Naive thymus-derived CD8-positive, alpha-beta T cell (primary cell): ENCODE measurements around the gene CDC42EP3. TPM values are rescaled to one million over a fixed set of nuclear protein-coding genes. Genes with fewer than 3 reads are reported as not detected.

ENCODE experiments used
- ATAC-seq, 2 donors: fragments of 150-1000 bp; cut with Tn5 transposase in 1 of 2; sonication (Bioruptor Pico), chemical (Tn5 transposase) in 1 of 2; 1 replicate in 1 of 2; 2 replicates in 1 of 2; pipeline ENCODE4 v1.10.0; 2021; ENCODE audit warnings: mild to moderate bottlenecking in 2 of 2, moderate library complexity in 2 of 2
- POLR2A ChIA-PET: fragments of 350-600 bp; sonication (Branson Sonifier 250); formaldehyde crosslinking; loops from one replicate; lab custom pipeline; 2021; ENCODE audit warnings: antibody characterized with exemption; lab: Charles Lee
- DNase-seq, 10 donors: peaks; one replicate each; pipeline versions ENCODE4 v3.0.0 to v3.0.0-alpha.2; 2020 to 2022
- H3K27ac Mint-ChIP-seq, 10 donors: one replicate each; pipeline ENCODE4 v1.8.0; 2020 to 2022; ENCODE audit warnings: mild to moderate bottlenecking in 10 of 10, mixed read lengths in 10 of 10, moderate library complexity in 4 of 10, inconsistent platforms in 1 of 10
- H3K27me3 Mint-ChIP-seq, 5 donors: one replicate each; pipeline ENCODE4 v1.8.0; 2021 to 2022; ENCODE audit warnings: mixed read lengths in 5 of 5
- H3K36me3 Mint-ChIP-seq, 3 donors: one replicate each; pipeline ENCODE4 v1.8.0; 2020 to 2022; ENCODE audit warnings: mixed read lengths in 3 of 3, mild to moderate bottlenecking in 2 of 3, inconsistent platforms in 1 of 3
- H3K4me1 Mint-ChIP-seq, 4 donors: one replicate each; pipeline ENCODE4 v1.8.0; 2021 to 2022; ENCODE audit warnings: mixed read lengths in 4 of 4
- H3K4me3 Mint-ChIP-seq, 10 donors: one replicate each; pipeline ENCODE4 v1.8.0; 2020 to 2022; ENCODE audit warnings: mild to moderate bottlenecking in 10 of 10, mixed read lengths in 10 of 10, moderate library complexity in 6 of 10, inconsistent platforms in 1 of 10
- H3K9me3 Mint-ChIP-seq, 9 donors: one replicate each; pipeline ENCODE4 v1.8.0; 2020 to 2022; ENCODE audit warnings: mixed read lengths in 9 of 9, mild to moderate bottlenecking in 3 of 9, inconsistent platforms in 1 of 9, moderate library complexity in 1 of 9
- polyA plus RNA-seq, 3 donors: library from polyadenylated mRNA; unstranded; fragments of 300-500 nt; fragmentation: Illumina TruSeq; gene quantifications; one replicate each; pipeline ENCODE4 v1.2.3, GENCODE V29; 2021
- total RNA-seq, 8 experiments: library from RNA in 2 of 8; stranded (reverse) in 2 of 8; gene quantifications; one replicate each; pipeline ENCODE4 v1.2.3 and lab custom pipeline; 2021 to 2026

CDC42EP3 gene, protein sequence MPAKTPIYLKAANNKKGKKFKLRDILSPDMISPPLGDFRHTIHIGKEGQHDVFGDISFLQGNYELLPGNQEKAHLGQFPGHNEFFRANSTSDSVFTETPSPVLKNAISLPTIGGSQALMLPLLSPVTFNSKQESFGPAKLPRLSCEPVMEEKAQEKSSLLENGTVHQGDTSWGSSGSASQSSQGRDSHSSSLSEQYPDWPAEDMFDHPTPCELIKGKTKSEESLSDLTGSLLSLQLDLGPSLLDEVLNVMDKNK
- total RNA-seq (10 to 100 TPM; 28.4 to 32.3 TPM), polyA plus RNA-seq (10 to 100 TPM; 47.9 to 68.5 (median 52.6) TPM), total RNA-seq (lab: John Stamatoyannopoulos, UW) (20.7 to 115 (median 58.3) reads per million in 6 experiments)

DNA sequence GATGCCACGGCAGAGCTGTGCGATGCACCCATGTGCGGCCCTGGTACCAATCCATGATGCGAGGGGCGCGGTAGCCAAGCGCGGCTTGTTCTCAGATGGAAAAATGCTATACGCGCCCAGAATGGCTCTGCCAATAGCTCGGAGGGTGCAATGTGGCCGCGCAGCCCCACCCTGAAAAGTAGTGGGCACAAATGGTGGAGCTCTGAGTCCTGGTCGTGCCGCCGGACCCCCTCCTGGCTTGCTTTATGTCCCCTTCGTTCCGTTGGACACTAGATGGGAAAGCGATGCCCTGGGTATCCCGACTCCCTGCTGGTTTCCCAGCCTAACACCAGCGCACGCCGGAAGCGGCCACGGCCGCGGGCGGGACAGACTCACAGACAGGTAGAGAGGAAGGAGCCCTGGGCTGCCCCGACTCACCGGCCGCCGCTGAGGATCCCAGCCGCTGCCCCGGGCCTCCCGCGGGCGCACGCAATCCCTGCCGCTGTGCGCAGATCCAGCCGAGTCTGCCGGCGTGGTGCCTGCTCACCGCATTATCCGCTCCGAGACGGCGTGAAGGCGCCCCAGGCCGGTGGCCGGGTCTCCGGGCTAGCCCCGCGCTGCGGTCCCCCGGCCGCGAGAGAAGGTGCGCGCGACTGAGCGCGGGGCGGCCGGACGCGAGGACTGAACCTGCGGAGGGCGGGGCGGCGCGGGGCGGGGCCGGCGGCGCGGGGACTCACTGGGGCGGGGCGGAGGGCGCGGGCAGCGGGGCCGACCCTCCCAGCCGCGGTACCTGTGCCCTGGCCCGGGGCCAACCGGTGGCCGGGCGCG lies at the start of gene CDC42EP3:
TSS of gene CDC42EP3 (minus strand) at position 634 of the 807 bp plus-strand sequence. CDS start 25,055 bp downstream, outside the sequence.
- Mint-ChIP-seq H3K36me3 (peaks cover 0 to 10% (median 0%) of the 10 kb centered on the region in 3 donors), H3K4me3 (peak within 1 kb of the TSS; percentile 89 to 98 (median 94)), H3K27me3 (no peaks in the 10 kb centered on the region), H3K27ac (peak within 1 kb of the TSS; percentile 84 to 94 (median 92)), H3K4me1 (peaks cover 25 to 67% (median 57%) of the 10 kb centered on the region in 4 donors), H3K9me3 (no peaks in the 10 kb centered on the region)
- peak; percentile 73 to 78 for ATAC-seq
- DNase-seq = peak; percentile 33 to 81 (median 59)
- POLR2A ChIA-PET = interaction anchor here (0.6 to 4.8 kb wide), 27 partner anchors 11 to 257 kb away, joined by 3 to 24 read pairs (median 5); no protein-coding TSS in a partner anchor

DNA sequence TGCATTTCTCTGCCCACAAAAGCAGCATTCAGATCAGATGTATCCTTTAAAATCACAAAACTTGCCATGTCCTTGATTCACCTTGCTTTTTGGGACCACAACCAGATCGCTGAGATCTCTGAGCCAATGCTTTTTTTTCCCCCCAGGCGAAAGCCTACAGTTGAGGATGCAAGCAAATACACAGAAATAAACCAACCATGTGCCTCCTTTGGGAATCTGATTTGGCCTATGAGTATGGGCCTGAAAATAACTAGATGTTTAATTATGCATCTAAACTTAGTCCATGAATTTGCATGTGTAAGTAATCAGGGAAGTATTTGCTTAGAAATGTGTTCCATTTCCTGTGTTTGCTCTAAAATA lies 49.7 kb upstream of the CDC42EP3 start:
- ATAC-seq (no peak), DNase-seq (no peak)
- Mint-ChIP-seq H3K27me3 (peaks cover 0 to 2% (median 0%) of the 10 kb centered on the region in 5 donors), H3K27ac (peak overlapping the region in 1 of 10 donors; percentile 60), H3K4me1 (peaks cover 6 to 7% (median 6%) of the 10 kb centered on the region in 4 donors), H3K9me3 (peaks cover 0 to 10% (median 4%) of the 10 kb centered on the region in 9 donors), H3K4me3 (no peak overlapping the region), H3K36me3 (peaks cover 0 to 9% (median 4%) of the 10 kb centered on the region in 3 donors)
- POLR2A ChIA-PET = no interaction called here

DNA sequence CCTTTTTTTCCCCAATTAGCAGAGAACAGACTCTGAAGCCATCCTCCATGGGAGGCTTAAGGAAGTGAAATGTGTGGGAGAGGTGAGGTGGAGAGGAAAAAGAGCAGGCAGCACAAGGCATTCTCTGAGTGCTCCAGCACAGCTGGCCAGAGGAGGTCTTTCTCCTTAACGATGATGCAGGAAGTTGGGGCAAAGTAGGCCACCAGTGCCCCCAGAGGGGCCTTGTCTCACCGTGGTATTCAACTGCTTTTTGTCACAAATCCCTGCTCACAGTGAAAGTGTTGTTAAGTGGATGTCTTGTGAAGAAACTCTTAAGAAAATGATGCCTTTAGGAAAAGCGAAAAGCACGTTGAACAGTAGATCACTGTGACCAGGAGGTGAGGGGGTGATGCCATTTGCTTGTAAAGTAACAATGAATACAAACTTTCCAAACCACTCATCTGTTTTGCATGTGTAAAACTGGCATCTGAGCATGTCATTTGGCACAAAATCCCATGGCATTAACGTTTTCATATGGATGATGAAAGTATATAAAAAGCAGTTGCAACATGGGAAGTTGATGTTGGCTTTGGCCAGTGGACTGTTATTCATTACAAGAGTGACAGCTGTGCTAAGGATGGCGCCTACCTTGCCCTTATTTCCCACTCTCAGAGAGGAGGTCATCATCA lies 49.2 kb upstream of the CDC42EP3 start:
- peak overlapping the region in 2 of 10 donors; percentile 45 to 60 for H3K27ac Mint-ChIP-seq
- peaks cover 0 to 11% (median 4%) of the 10 kb centered on the region in 3 donors for H3K36me3 Mint-ChIP-seq
- ATAC-seq (no peak), DNase-seq (peak in 1 of 10 donors; percentile 12)
- peaks cover 0 to 2% (median 0%) of the 10 kb centered on the region in 5 donors for H3K27me3 Mint-ChIP-seq
- POLR2A ChIA-PET = no interaction called here
- H3K4me1 Mint-ChIP-seq = peaks cover 6 to 7% (median 6%) of the 10 kb centered on the region in 4 donors
- no peak overlapping the region for H3K4me3 Mint-ChIP-seq
- H3K9me3 Mint-ChIP-seq = peaks cover 0 to 10% (median 6%) of the 10 kb centered on the region in 9 donors

DNA sequence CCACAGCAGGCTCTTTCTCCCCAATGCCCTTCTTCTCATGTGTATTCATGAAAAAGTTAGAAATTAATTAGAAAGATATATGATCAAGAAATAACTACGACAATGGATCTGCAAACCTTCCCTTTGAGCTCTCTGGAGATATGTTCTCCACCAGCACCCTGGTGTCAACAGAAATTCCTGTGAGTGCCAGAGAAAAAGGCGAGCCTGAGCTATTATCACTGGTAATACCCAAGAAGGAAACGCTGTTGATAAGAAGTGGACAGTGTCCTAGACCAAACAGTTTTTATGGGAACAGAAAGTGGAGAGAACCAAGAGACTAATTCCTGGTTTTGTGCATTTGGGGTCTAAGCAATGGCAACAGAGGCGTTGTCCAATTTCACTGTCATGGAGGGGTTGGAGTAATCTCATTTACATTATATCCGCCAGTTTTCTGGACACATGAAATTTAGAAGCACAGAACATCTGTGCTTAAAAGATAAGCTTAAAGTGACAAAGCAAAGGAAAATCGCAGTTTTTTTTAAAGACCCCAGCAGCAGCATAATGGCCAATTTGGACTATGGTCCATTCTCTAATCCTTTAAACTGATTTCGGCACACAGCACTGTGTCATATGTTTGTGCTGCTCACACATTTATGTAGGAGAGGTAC lies 47.2 kb upstream of the CDC42EP3 start:
- H3K4me1 Mint-ChIP-seq = peaks cover 6 to 12% (median 9%) of the 10 kb centered on the region in 4 donors
- no peak overlapping the region for H3K4me3 Mint-ChIP-seq
- no peak for ATAC-seq
- DNase-seq = no peak
- H3K9me3 Mint-ChIP-seq = peaks cover 6 to 20% (median 10%) of the 10 kb centered on the region in 9 donors
- H3K27me3 Mint-ChIP-seq = peaks cover 0 to 2% (median 0%) of the 10 kb centered on the region in 5 donors
- peaks cover 0 to 11% (median 6%) of the 10 kb centered on the region in 3 donors for H3K36me3 Mint-ChIP-seq
- no peak overlapping the region for H3K27ac Mint-ChIP-seq
- POLR2A ChIA-PET = no interaction called here

DNA sequence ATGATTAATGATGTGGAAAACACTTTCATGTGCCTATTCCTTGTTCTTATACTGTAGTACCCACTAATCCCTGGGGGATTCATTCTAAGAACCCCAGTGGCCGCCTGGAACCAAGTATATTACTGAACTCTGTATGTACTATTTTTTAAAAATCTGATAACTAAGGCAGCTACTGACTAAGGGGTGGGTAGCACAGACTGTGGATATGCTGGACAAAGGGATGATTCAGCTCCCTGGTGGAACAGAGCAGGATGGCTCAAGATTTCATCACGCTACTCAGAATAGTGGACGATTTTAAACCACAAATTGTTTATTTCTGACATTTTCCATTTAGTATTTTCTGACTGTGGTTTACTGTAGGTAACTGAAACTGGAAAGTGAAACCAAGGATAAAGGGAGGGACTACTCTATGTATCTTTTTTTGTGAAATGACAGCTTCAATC lies 41.8 kb upstream of the CDC42EP3 start:
- peaks cover 18 to 37% (median 31%) of the 10 kb centered on the region in 4 donors for H3K4me1 Mint-ChIP-seq
- H3K27me3 Mint-ChIP-seq = no peaks in the 10 kb centered on the region
- ATAC-seq (no peak), DNase-seq (no peak)
- POLR2A ChIA-PET = no interaction called here
- H3K4me3 Mint-ChIP-seq = peak overlapping the region in 2 of 10 donors; percentile 18 to 39
- peaks cover 5 to 20% (median 9%) of the 10 kb centered on the region in 9 donors for H3K9me3 Mint-ChIP-seq
- peak overlapping the region in 3 of 10 donors; percentile 8 to 57 (median 25) for H3K27ac Mint-ChIP-seq
- peaks cover 0 to 6% (median 6%) of the 10 kb centered on the region in 3 donors for H3K36me3 Mint-ChIP-seq

DNA sequence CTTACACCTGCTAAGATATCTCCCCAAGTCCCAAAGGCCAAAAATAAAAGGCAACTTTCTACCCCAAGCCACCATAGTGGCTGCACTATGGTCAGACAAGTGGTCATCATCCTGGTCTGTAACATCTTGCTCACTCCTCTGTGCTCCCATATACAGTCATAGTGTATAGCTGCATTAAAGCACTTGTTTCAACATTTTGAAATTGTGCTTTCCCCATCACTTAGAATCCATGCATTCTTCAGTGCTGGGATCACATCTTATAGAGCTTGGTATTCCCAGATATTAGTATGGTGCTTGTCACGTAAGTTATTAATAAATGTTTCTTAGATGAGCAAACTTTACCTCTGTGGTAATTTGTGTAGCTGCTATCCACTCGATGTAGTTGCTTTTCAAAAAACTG lies 40.4 kb upstream of the CDC42EP3 start:
- no peak for ATAC-seq

DNA sequence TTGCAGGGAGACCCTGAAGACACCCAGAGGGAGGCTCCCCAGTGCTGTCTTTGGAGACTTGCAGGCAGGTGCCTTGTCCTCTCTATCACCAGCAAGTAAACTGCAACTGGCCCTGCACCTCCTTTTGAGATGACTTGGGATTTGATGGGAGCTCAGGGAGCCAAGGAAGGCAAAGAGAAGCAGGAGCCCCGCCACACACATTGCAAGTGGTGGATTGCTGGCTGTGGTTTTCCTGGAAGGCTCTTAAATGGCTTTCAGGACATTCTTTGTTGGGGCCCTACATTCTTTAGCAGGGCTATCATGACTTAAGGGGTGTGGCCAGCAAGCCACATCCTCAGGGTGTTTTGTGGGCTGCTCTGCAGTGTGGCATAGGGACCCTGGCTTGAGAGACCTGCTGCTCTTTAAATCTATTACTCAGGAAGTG lies 39.9 kb upstream of the CDC42EP3 start:
- POLR2A ChIA-PET = no interaction called here
- peak in 6 of 10 donors; percentile 19 to 46 (median 24) for DNase-seq
- H3K36me3 Mint-ChIP-seq = peaks cover 0 to 3% (median 3%) of the 10 kb centered on the region in 3 donors
- peak; percentile 84 to 98 for ATAC-seq
- H3K27ac Mint-ChIP-seq = peak overlapping the region in 9 of 10 donors; percentile 23 to 85 (median 61)
- peak overlapping the region in 9 of 10 donors; percentile 20 to 78 (median 49) for H3K4me3 Mint-ChIP-seq
- H3K27me3 Mint-ChIP-seq = no peaks in the 10 kb centered on the region
- peaks cover 4 to 18% (median 8%) of the 10 kb centered on the region in 9 donors for H3K9me3 Mint-ChIP-seq
- H3K4me1 Mint-ChIP-seq = peaks cover 21 to 55% (median 39%) of the 10 kb centered on the region in 4 donors

More for the DNA sequence above, 40.4 kb upstream of the CDC42EP3 start:
- Mint-ChIP-seq H3K4me3 (peak overlapping the region in 9 of 10 donors; percentile 16 to 78 (median 49)), H3K4me1 (peaks cover 20 to 50% (median 37%) of the 10 kb centered on the region in 4 donors), H3K27ac (peak overlapping the region in 7 of 10 donors; percentile 30 to 85 (median 61)), H3K27me3 (no peaks in the 10 kb centered on the region), H3K36me3 (peaks cover 0 to 6% (median 4%) of the 10 kb centered on the region in 3 donors), H3K9me3 (peaks cover 4 to 20% (median 9%) of the 10 kb centered on the region in 9 donors)
- no peak for DNase-seq
- POLR2A ChIA-PET = interaction anchor here (0.7 to 0.9 kb wide), 2 partner anchors 40 to 67 kb away, joined by 3 read pairs; no protein-coding TSS in a partner anchor

DNA sequence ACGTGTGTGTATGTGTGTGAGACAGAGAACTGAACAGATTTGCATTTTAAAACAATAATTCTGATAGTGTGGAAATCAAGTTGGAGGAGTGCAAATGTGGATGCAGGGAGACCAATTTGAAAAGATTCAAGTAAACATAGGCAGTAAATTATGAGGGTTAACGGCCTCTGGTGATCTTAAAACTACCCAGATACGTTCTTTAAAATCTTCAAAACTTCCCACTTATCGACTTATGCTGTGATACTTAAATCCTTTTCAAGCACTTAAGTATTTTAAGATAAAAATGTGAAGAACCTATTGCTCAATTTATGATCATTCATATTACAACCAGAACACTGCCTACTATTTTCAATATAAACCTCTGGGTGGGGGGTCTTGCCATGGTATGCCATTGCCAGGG lies 37.7 kb upstream of the CDC42EP3 start:
- ATAC-seq = no peak
- POLR2A ChIA-PET = no interaction called here
- H3K27ac Mint-ChIP-seq = peak overlapping the region in 1 of 10 donors; percentile 46
- H3K4me1 Mint-ChIP-seq = peaks cover 27 to 57% (median 43%) of the 10 kb centered on the region in 4 donors
- H3K36me3 Mint-ChIP-seq = no peaks in the 10 kb centered on the region
- no peak overlapping the region for H3K4me3 Mint-ChIP-seq
- peaks cover 0 to 1% (median 0%) of the 10 kb centered on the region in 9 donors for H3K9me3 Mint-ChIP-seq
- no peaks in the 10 kb centered on the region for H3K27me3 Mint-ChIP-seq
- no peak for DNase-seq

DNA sequence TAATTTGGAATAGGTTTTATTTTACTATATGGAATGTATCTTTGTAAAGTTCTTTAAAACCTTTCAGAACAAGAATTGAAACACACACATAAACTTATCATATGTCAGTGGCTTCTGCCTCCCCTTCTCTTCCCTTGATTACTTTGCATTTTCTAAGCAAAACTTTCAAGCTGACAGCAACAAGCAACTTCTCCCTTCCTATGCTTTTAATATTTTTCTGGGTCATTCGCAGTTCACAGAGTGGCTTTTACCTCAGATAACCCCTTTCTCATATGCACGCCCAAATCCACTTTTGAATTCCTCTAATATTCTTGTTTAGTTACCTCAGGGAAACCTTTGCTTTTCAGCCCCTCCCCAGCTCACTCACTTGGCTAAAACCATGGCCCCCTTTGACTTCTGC lies 36.7 kb upstream of the CDC42EP3 start:
- DNase-seq = no peak
- peak overlapping the region in 1 of 10 donors; percentile 46 for H3K27ac Mint-ChIP-seq
- no peaks in the 10 kb centered on the region for H3K27me3 Mint-ChIP-seq
- H3K4me3 Mint-ChIP-seq = no peak overlapping the region
- peaks cover 27 to 49% (median 40%) of the 10 kb centered on the region in 4 donors for H3K4me1 Mint-ChIP-seq
- ATAC-seq = no peak
- H3K9me3 Mint-ChIP-seq = peaks cover 0 to 1% (median 0%) of the 10 kb centered on the region in 9 donors
- H3K36me3 Mint-ChIP-seq = no peaks in the 10 kb centered on the region
- POLR2A ChIA-PET = no interaction called here

DNA sequence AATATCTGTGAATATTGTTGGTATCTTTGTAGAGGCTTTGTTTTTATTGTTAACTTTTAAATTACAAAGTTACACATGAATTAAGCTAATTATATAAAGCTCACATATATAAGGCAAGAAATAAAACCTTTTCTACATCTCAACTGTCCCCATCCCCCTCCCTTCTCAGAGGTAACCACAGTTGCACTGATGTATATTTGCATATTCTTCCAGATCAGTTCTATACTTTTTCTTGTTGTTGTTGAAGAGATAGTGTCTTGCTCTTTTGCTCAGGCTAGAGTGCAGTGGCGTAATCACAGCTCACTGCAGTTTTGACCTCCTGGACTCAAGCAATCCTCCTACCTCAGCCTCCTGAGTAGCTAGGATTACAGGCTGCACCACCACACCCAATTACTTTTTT lies 36.0 kb upstream of the CDC42EP3 start:
- POLR2A ChIA-PET = no interaction called here
- Mint-ChIP-seq H3K27ac (peak overlapping the region in 3 of 10 donors; percentile 12 to 74 (median 46)), H3K4me1 (peaks cover 27 to 44% (median 38%) of the 10 kb centered on the region in 4 donors), H3K36me3 (no peaks in the 10 kb centered on the region), H3K27me3 (no peaks in the 10 kb centered on the region), H3K4me3 (no peak overlapping the region), H3K9me3 (peaks cover 0 to 1% (median 0%) of the 10 kb centered on the region in 9 donors)
- DNase-seq = no peak
- no peak for ATAC-seq
